Measurements from ENCODE around the gene CSKMT. TPM values are rescaled to one million over a fixed set of nuclear protein-coding genes. Genes with fewer than 3 reads are reported as not detected.

Gene CSKMT
- total RNA-seq, 1 experiment from 2014 or later, result 49.2 TPM

DNA sequence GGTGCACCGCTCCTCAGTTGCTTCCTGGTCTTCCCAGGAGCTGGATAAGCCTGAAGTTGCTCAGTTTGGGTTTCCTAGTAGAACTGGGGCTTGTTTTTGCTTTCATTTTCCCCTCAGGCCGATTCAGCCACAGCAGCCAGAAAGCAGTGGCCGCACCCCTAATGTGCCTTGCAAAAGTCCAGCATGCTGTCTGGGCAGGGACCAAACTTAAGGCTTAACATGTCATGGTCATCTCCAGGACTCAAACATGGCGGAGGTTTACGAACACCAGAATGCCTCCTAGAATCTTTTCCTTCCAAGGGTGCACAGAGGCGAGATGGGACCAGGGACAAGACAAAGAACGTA lies 44.9 kb downstream of the CSKMT start:
- peaks cover 23 to 50% (median 43%) of the 10 kb centered on the region in 3 experiments for H3K36me3 Mint-ChIP-seq (ENCODE audit: insufficient read depth in 1 of 3, low read depth in 3 of 3)
- no peaks in the 10 kb centered on the region for H3K9me3 ChIP-seq (ENCODE audit: control insufficient read depth, low read depth, low read length)
- no peaks in the 10 kb centered on the region for H3K27me3 ChIP-seq (ENCODE audit: insufficient read depth, low read length)
- peak overlapping the region; percentile 97 for H4K5ac ChIP-seq (ENCODE audit: insufficient read length, low read depth, low read length)
- no peaks in the 10 kb centered on the region for H3K79me1 ChIP-seq (ENCODE audit: insufficient read depth, low read depth, low read length, poor library complexity, severe bottlenecking)
- H3K9me3 Mint-ChIP-seq, result no peaks in the 10 kb centered on the region; a peak in 1 of 5 replicates
- peaks cover 47 to 56% of the 10 kb centered on the region in 2 experiments for H3K4me1 Mint-ChIP-seq
- H3K56ac ChIP-seq (ENCODE audit: insufficient read length, low read depth, low read length), result peak overlapping the region; percentile 7
- H2BK15ac ChIP-seq (ENCODE audit: low read depth, low read length), result no peak overlapping the region
- H2BK20ac ChIP-seq (ENCODE audit: low read depth, low read length, poor library complexity, severe bottlenecking), result no peak overlapping the region
- H3K27ac ChIP-seq (ENCODE audit: insufficient read length, low read depth, low read length), result peak overlapping the region; percentile 92
- no peaks in the 10 kb centered on the region for H3K27me3 Mint-ChIP-seq (ENCODE audit: low read depth)
- H2BK120ac ChIP-seq (ENCODE audit: low read depth, low read length, poor library complexity, severe bottlenecking), result peak overlapping the region; percentile 39
- H4K20me1 ChIP-seq (ENCODE audit: control insufficient read depth, insufficient read depth, insufficient read length), result no peaks in the 10 kb centered on the region
- TF ChIP-seq, protein P1, sequence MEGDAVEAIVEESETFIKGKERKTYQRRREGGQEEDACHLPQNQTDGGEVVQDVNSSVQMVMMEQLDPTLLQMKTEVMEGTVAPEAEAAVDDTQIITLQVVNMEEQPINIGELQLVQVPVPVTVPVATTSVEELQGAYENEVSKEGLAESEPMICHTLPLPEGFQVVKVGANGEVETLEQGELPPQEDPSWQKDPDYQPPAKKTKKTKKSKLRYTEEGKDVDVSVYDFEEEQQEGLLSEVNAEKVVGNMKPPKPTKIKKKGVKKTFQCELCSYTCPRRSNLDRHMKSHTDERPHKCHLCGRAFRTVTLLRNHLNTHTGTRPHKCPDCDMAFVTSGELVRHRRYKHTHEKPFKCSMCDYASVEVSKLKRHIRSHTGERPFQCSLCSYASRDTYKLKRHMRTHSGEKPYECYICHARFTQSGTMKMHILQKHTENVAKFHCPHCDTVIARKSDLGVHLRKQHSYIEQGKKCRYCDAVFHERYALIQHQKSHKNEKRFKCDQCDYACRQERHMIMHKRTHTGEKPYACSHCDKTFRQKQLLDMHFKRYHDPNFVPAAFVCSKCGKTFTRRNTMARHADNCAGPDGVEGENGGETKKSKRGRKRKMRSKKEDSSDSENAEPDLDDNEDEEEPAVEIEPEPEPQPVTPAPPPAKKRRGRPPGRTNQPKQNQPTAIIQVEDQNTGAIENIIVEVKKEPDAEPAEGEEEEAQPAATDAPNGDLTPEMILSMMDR (conservative IDR thresholded peaks at IDR 0.05), result no peak
- no peak overlapping the region for H2BK12ac ChIP-seq (ENCODE audit: insufficient read length, low read depth, low read length)
- H3K4me2 ChIP-seq (ENCODE audit: insufficient read depth, insufficient read length, low read length), result peak overlapping the region; percentile 99
- peak overlapping the region; percentile 92 for H2BK5ac ChIP-seq (ENCODE audit: insufficient read length, low read length)
- no peak overlapping the region for H3K4ac ChIP-seq (ENCODE audit: low read depth, low read length)
- peak overlapping the region; percentile 10 for H4K91ac ChIP-seq (ENCODE audit: insufficient read length, low read depth, low read length)
- no peak for DNase-seq
- no peak overlapping the region for H2AFZ ChIP-seq (ENCODE audit: low read length)
- no peak overlapping the region for H3K23ac ChIP-seq (ENCODE audit: insufficient read length, low read depth, low read length)
- H3T11ph ChIP-seq (ENCODE audit: low read length), result no peak overlapping the region
- H3K14ac ChIP-seq (ENCODE audit: insufficient read depth, low read length), result peak overlapping the region; percentile 93; the same call in 1 of the 2 replicates
- H3K23me2 ChIP-seq (ENCODE audit: insufficient read length, low read depth, low read length, poor library complexity, severe bottlenecking), result peaks cover 28% of the 10 kb centered on the region
- peak overlapping the region; percentile 96 for H3K18ac ChIP-seq (ENCODE audit: insufficient read length, low read depth, low read length)
- H3K79me2 ChIP-seq (ENCODE audit: insufficient read depth, low read length), result no peaks in the 10 kb centered on the region; the same call in 1 of the 2 replicates
- no peak overlapping the region for H2AK5ac ChIP-seq (ENCODE audit: insufficient read length, low read length)
- peaks cover 2% of the 10 kb centered on the region; the same call in 1 of the 2 replicates for H3K4me1 ChIP-seq (ENCODE audit: insufficient read depth, low read length)
- no CpG with 5 or more reads among the region's 7 CpGs for WGBS (ENCODE audit: extremely low coverage, insufficient read length, low lambda C conversion rate)
- peak overlapping the region; percentile 84 to 91 for H3K4me3 Mint-ChIP-seq
- H3K9ac ChIP-seq (ENCODE audit: extremely low read depth, insufficient read length, low read length), result peak overlapping the region; percentile 89
- H3K27ac Mint-ChIP-seq, result peak overlapping the region; percentile 100
- H4K8ac ChIP-seq (replicated peaks; ENCODE audit: insufficient read length, low read depth, low read length), result no peak overlapping the region
